Gastrocnemius medialis (tissue), 4 donors: ENCODE measurements around the gene PLCH1. TPM values are rescaled to one million over a fixed set of nuclear protein-coding genes. Genes with fewer than 3 reads are reported as not detected.

ENCODE experiments used
- ATAC-seq, 2 donors: fragments of 150-250 bp; one replicate each; pipeline ENCODE4 v1.9.1; 2016
- DNase-seq, 2 donors: peaks; one replicate each; pipeline ENCODE4 v3.0.0-alpha.2; 2019
- H3K27ac ChIP-seq, 4 donors: fragments of 200-600 bp; sonication (generic); 1 replicate in 1 of 4; 2 replicates in 3 of 4; pipeline ENCODE4 v1.5.1; 2016 to 2018; ENCODE audit warnings: mild to moderate bottlenecking in 2 of 4, moderate library complexity in 1 of 4
- H3K27me3 ChIP-seq, 3 donors: fragments of 200-600 bp; sonication (generic) in 2 of 3; 1 replicate in 1 of 3; 2 replicates in 2 of 3; pipeline versions ENCODE4 v1.5.1 to v1.6.0; 2016 to 2019; ENCODE audit warnings: mild to moderate bottlenecking in 1 of 3, moderate library complexity in 1 of 3
- H3K36me3 ChIP-seq, 2 donors: fragments of 200-600 bp; sonication (generic) in 1 of 2; one replicate each; pipeline ENCODE4 v1.5.1; 2017 to 2018
- H3K4me1 ChIP-seq, 2 donors: fragments of 200-600 bp; sonication (generic) in 1 of 2; one replicate each; pipeline ENCODE4 v1.5.1; 2016 to 2017; ENCODE audit warnings: mild to moderate bottlenecking in 2 of 2
- H3K4me3 ChIP-seq, 4 donors: fragments of 200-600 bp; sonication (generic) in 3 of 4; 1 replicate in 1 of 4; 2 replicates in 3 of 4; pipeline ENCODE4 v1.5.1; 2016 to 2019; ENCODE audit warnings: mild to moderate bottlenecking in 2 of 4
- H3K9me3 ChIP-seq, 3 donors: fragments of 200-600 bp; sonication (generic) in 2 of 3; 1 replicate in 1 of 3; 2 replicates in 2 of 3; pipeline ENCODE4 v1.5.1; 2016 to 2019
- POLR2A ChIP-seq, 2 donors: fragments of 450-650 bp; IDR thresholded peaks; one replicate each; pipeline ENCODE4 v1.6.1; 2017; ENCODE audit warnings: antibody characterized with exemption in 2 of 2, mild to moderate bottlenecking in 2 of 2, moderate library complexity in 2 of 2
- in situ Hi-C, 4 donors: fragments of 200-750 bp; cut with MboI; loops; one replicate each; pipeline versions ENCODE4 v1.15.0 to v1.8.0; 2017; ENCODE audit warnings: low sequenced_read_pairs in 4 of 4
- intact Hi-C: fragments of 100-400 bp; cut with DNase I; formaldehyde crosslinking; loops from one replicate; pipeline ENCODE4 v1.15.1; 2023; ENCODE audit warnings: low total_unique reads
- total RNA-seq, 4 donors: library from RNA; depleted of rRNA; stranded (reverse); fragments of >200 nt; gene quantifications; one replicate each; pipeline versions ENCODE4 v1.1.0 to v1.2.3, GENCODE V29; 2016
- TF ChIP-seq, protein P1 (sequence below), 5 experiments: fragments of 450-650 bp in 3 of 5; fragments of 200-600 bp in 2 of 5; sonication (generic) in 2 of 5; IDR thresholded peaks in 4 of 5; conservative IDR thresholded peaks in 1 of 5; 1 replicate in 4 of 5; 2 replicates in 1 of 5; pipeline ENCODE4 v1.5.1; 2016 to 2019; ENCODE audit warnings: antibody characterized with exemption in 5 of 5, mild to moderate bottlenecking in 3 of 5, moderate library complexity in 3 of 5

The PLCH1 gene
- total RNA-seq, 4 donors from 2014 or later, result 0.07 to 0.33 (median 0.10) TPM; not detected in 1

DNA sequence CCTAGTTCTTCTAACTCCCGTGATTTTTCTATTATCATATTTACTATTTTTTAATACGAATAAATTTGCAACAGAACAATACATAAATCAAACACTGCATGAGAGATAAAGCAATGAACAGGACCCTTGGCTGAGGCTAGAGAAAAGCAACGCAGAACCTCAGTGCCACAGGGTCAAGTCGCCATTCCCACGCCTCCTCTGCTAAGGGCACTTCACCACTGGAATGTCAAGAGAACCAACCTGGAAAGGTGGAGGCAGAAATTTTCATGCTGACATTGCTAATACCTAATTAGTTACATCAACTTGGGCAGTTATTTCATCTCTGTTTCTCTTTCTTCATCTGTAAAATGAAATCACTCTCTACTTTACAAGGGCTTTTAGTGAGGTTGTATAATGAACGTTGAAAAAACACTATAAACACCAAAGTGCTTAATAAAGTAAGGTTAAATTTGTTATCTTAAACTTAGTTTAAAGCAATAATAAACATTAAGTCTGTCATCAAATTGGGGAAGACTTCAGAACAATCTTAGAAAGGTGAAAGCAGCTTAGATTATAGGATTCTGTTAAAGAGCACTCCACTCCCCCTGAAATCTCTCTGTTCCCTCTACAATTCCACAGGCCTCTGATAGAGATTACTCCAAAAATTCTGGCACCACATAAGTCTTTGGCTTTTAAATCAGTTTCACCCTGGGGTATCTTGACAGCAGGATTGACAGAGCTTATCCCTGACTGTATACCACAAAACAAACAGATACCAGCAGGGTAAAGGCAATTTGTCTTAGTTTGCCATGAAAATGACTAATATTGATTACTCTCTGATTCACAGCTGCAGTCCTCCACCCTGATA is 41.9 kb downstream of the PLCH1 start:
- intact Hi-C loops (loop anchor here (1.0 to 10.0 kb wide), 4 partner anchors 318 to 1366 kb away; no protein-coding TSS in a partner anchor), in situ Hi-C loops (loop anchor here in 2 of 4 donors (5.0 to 10.0 kb wide), 4 partner anchors 346 to 1368 kb away; no protein-coding TSS in a partner anchor)
- DNase-seq (no peak), ATAC-seq (no peak)
- Histone ChIP-seq H3K4me1 (no peaks in the 10 kb centered on the region), H3K4me3 (no peak overlapping the region), H3K27ac (no peak overlapping the region), H3K36me3 (no peaks in the 10 kb centered on the region), H3K27me3 (no peaks in the 10 kb centered on the region), H3K9me3 (no peaks in the 10 kb centered on the region)
- TF ChIP-seq, protein P1, sequence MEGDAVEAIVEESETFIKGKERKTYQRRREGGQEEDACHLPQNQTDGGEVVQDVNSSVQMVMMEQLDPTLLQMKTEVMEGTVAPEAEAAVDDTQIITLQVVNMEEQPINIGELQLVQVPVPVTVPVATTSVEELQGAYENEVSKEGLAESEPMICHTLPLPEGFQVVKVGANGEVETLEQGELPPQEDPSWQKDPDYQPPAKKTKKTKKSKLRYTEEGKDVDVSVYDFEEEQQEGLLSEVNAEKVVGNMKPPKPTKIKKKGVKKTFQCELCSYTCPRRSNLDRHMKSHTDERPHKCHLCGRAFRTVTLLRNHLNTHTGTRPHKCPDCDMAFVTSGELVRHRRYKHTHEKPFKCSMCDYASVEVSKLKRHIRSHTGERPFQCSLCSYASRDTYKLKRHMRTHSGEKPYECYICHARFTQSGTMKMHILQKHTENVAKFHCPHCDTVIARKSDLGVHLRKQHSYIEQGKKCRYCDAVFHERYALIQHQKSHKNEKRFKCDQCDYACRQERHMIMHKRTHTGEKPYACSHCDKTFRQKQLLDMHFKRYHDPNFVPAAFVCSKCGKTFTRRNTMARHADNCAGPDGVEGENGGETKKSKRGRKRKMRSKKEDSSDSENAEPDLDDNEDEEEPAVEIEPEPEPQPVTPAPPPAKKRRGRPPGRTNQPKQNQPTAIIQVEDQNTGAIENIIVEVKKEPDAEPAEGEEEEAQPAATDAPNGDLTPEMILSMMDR (IDR thresholded peaks at IDR 0.05 in 4 of 5, conservative IDR thresholded peaks at IDR 0.05 in 1 of 5), result no peak
- no peak for TF ChIP-seq POLR2A (IDR thresholded peaks at IDR 0.05)

DNA sequence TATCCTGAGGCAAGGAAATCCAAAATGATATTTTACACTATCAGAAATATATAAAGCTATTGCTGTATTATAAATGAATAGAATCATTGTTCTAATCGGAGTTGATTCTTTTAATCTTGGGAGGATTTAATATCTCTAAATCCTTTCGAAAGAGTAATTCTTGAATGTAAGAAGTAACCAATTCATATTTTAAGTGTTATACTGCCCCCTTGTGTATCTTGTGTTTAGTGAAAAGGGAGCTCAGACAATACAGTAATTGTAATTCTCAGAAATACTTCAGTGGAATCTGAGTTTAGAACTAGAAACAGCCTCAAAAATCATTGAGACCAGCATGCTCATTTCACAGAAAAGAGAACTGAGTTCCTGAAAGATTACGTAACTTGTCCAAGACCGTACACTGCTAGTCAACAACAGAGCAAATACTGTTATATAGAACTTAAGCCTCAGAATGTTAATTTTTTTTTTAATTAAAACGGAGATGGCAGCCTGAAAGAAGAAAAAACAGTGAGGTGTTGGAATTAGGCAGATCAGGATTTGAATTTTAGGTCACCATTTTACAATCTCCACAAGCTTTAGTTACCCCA is 42.9 kb downstream of the PLCH1 start:
- DNase-seq (no peak), ATAC-seq (peak; percentile 62 to 66)
- no peak overlapping the region for H3K27ac ChIP-seq
- intact Hi-C loops (loop anchor here (1.0 to 10.0 kb wide), 4 partner anchors 317 to 1365 kb away; no protein-coding TSS in a partner anchor), in situ Hi-C loops (loop anchor here in 2 of 4 donors (5.0 to 10.0 kb wide), 4 partner anchors 345 to 1367 kb away; no protein-coding TSS in a partner anchor)
- H3K27me3 ChIP-seq, result no peaks in the 10 kb centered on the region
- no peak overlapping the region for H3K4me3 ChIP-seq
- no peaks in the 10 kb centered on the region for H3K4me1 ChIP-seq
- H3K36me3 ChIP-seq, result no peaks in the 10 kb centered on the region
- no peaks in the 10 kb centered on the region for H3K9me3 ChIP-seq
- no peak for TF ChIP-seq POLR2A (IDR thresholded peaks at IDR 0.05)
- TF ChIP-seq, protein P1 (IDR thresholded peaks at IDR 0.05 in 4 of 5, conservative IDR thresholded peaks at IDR 0.05 in 1 of 5), result peak; percentile 52 to 72 (median 66)

DNA sequence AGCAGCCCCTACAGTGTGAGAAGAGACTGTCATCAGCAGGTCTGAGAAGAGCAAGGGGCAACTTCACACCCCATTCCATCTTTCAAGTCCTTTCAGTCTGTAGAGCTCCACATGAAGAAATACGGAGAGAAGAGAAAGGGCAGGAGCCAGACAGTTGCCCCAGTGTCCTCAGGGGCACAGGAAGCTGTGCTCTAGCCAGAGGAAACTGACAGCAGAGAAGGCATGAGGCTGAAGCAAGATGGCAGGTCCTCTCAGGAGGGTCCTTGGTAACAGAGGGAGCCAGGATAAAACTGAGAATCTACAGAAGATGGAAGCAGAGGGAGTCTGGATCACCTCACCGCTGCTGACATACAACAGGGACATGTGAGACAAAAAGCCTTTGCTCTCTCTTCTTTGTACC is 47.3 kb downstream of the PLCH1 start:
- intact Hi-C loops, result no loop called here
- no peak for ATAC-seq
- no peaks in the 10 kb centered on the region for H3K36me3 ChIP-seq

DNA sequence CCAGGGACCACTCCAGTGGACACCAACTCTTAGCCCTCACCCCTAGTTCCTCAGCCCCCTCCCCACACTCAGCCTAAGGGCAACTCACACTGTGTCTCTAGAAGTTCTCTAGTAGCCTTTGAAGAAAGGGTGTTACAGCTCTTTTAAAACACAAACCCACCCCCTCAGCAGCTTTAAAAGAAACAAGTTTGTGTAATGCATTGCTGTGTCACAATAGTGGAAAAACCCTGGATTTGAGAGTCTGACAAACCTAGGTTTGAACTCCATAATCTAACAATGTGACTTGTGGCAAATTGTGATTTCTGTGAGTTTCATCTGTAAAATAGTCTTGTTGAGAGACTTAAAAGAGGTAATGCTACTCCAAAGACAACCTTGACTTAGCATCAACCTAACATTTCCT is 54.0 kb downstream of the PLCH1 start:
- H3K36me3 ChIP-seq, result no peaks in the 10 kb centered on the region
- in situ Hi-C loops (loop anchor here in 3 of 4 donors (25.0 kb wide), 3 partner anchors 329 to 1354 kb away; no protein-coding TSS in a partner anchor), intact Hi-C loops (no loop called here)
- no peaks in the 10 kb centered on the region for H3K27me3 ChIP-seq
- H3K27ac ChIP-seq, result no peak overlapping the region
- H3K9me3 ChIP-seq, result no peaks in the 10 kb centered on the region
- ATAC-seq (no peak), DNase-seq (no peak)
- H3K4me3 ChIP-seq, result no peak overlapping the region
- H3K4me1 ChIP-seq, result no peaks in the 10 kb centered on the region
- TF ChIP-seq POLR2A (IDR thresholded peaks at IDR 0.05), result no peak
- TF ChIP-seq, protein P1 (IDR thresholded peaks at IDR 0.05 in 4 of 5, conservative IDR thresholded peaks at IDR 0.05 in 1 of 5), result no peak

More for the DNA sequence above, 47.3 kb downstream of the PLCH1 start:
- TF ChIP-seq POLR2A (IDR thresholded peaks at IDR 0.05), result no peak
- TF ChIP-seq, protein P1 (IDR thresholded peaks at IDR 0.05 in 4 of 5, conservative IDR thresholded peaks at IDR 0.05 in 1 of 5), result no peak
- Histone ChIP-seq H3K9me3 (no peaks in the 10 kb centered on the region), H3K4me3 (no peak overlapping the region), H3K27ac (no peak overlapping the region), H3K27me3 (no peaks in the 10 kb centered on the region), H3K4me1 (no peaks in the 10 kb centered on the region)
- in situ Hi-C loops, result loop anchor here in 3 of 4 donors (5.0 to 25.0 kb wide), 4 partner anchors 335 to 1360 kb away; no protein-coding TSS in a partner anchor
- DNase-seq, result no peak
